ENCODE measurements around the gene KIF9. TPM values are rescaled to one million over a fixed set of nuclear protein-coding genes. Genes with fewer than 3 reads are reported as not detected.
"Not testable (repeated sequence)": the region's sequence is repeated elsewhere in the genome, so short reads cannot be mapped to it uniquely, and the experiment has no call there.

The KIF9 gene
- total RNA-seq, 4 donors from 2014 or later: 1.1 to 9.2 (median 7.5) TPM

GRCh38 chr3:47259114-47259513 is 23.5 kb downstream of the KIF9 start:
- Histone ChIP-seq H3K9me3 (no peaks in the 10 kb centered on the region), H3K4me3 (no peak overlapping the region), H3K27me3 (no peaks in the 10 kb centered on the region), H3K27ac (no peak overlapping the region), H3K4me1 (no peaks in the 10 kb centered on the region), H3K36me3 (no peaks in the 10 kb centered on the region)
- DNase-seq: no peak
- no peak for TF ChIP-seq CTCF (IDR thresholded peaks at IDR 0.05)
- TF ChIP-seq POLR2A (IDR thresholded peaks at IDR 0.05): no peak
- WGBS, 2 donors: no CpG with 5 or more reads among the region's 3 CpGs
- intact Hi-C loops (cut with DNase I): no loop called here

- H3K9me3 ChIP-seq; H3K36me3 ChIP-seq; DNase-seq; H3K27me3 ChIP-seq; intact Hi-C loops (cut with DNase I); H3K4me1 ChIP-seq; H3K4me3 ChIP-seq; H3K27ac ChIP-seq: not testable (repeated sequence)
- no CpG with 5 or more reads among the region's 25 CpGs for WGBS, 2 donors
Observed at GRCh38 chr3:47256331-47256730, 26.3 kb downstream of the KIF9 start.

GRCh38 chr3:47251689-47252088 is 30.9 kb downstream of the KIF9 start:
- WGBS, 2 donors: 74 to 86% methylated on average over 2 to 3 of the region's 5 CpGs
- no peaks in the 10 kb centered on the region for H3K4me1 ChIP-seq
- TF ChIP-seq CTCF (IDR thresholded peaks at IDR 0.05) (no peak), POLR2A (IDR thresholded peaks at IDR 0.05) (no peak)
- no peaks in the 10 kb centered on the region for H3K36me3 ChIP-seq
- intact Hi-C loops (cut with DNase I): no loop called here
- DNase-seq: no peak
- no peaks in the 10 kb centered on the region for H3K9me3 ChIP-seq
- no peak overlapping the region for H3K27ac ChIP-seq
- no peak overlapping the region for H3K4me3 ChIP-seq
- H3K27me3 ChIP-seq: no peaks in the 10 kb centered on the region

- intact Hi-C loops (cut with DNase I); H3K27ac ChIP-seq; H3K9me3 ChIP-seq; H3K27me3 ChIP-seq; H3K36me3 ChIP-seq; H3K4me3 ChIP-seq; DNase-seq; H3K4me1 ChIP-seq: not testable (repeated sequence)
- WGBS, 2 donors: 58 to 72% methylated on average over 2 of the region's 3 CpGs
Observed at GRCh38 chr3:47251085-47251484, 31.5 kb downstream of the KIF9 start.

GRCh38 chr3:47250309-47251060 is 32.1 kb downstream of the KIF9 start:
- H3K27ac ChIP-seq: no peak overlapping the region
- H3K9me3 ChIP-seq: no peaks in the 10 kb centered on the region
- no peaks in the 10 kb centered on the region for H3K27me3 ChIP-seq
- H3K36me3 ChIP-seq: no peaks in the 10 kb centered on the region
- DNase-seq: no peak
- intact Hi-C loops (cut with DNase I): no loop called here
- H3K4me3 ChIP-seq: no peak overlapping the region
- TF ChIP-seq POLR2A (IDR thresholded peaks at IDR 0.05): no peak
- TF ChIP-seq CTCF (IDR thresholded peaks at IDR 0.05): peak in 2 of 6 experiments; percentile 7 to 26
- WGBS, 2 donors: 74 to 84% methylated on average over 7 of the region's 7 CpGs
- H3K4me1 ChIP-seq: no peaks in the 10 kb centered on the region

GRCh38 chr3:47247131-47248064 is 35.2 kb downstream of the KIF9 start:
- intact Hi-C loops (cut with DNase I): no loop called here
- H3K9me3 ChIP-seq: no peaks in the 10 kb centered on the region
- no peaks in the 10 kb centered on the region for H3K27me3 ChIP-seq
- DNase-seq: no peak
- H3K4me1 ChIP-seq: no peaks in the 10 kb centered on the region
- H3K4me3 ChIP-seq: no peak overlapping the region
- TF ChIP-seq POLR2A (IDR thresholded peaks at IDR 0.05): no peak
- TF ChIP-seq CTCF (IDR thresholded peaks at IDR 0.05): no peak
- no peak overlapping the region for H3K27ac ChIP-seq
- 87 to 97% methylated on average over 5 to 12 of the region's 14 CpGs for WGBS, 2 donors
- H3K36me3 ChIP-seq: no peaks in the 10 kb centered on the region

All from esophagus squamous epithelium (tissue), 5 donors.